HG03108 (cell line): ENCODE results near the gene SLC24A3.

Experiments used
- ATAC-seq: cut with Tn5 transposase; IDR thresholded peaks from one replicate; pipeline ENCODE4 v1.9.1; 2021; ENCODE audit warnings: moderate library complexity; ENCODE audit not compliant: unreplicated experiment

The SLC24A3 gene

GRCh38 chr20:19451231-19451922 is 238.9 kb downstream of the SLC24A3 start:
- ATAC-seq: no peak

- ATAC-seq: no peak
These were observed 239.5 kb downstream of the SLC24A3 start for GRCh38 chr20:19451923-19452295.

- ATAC-seq: no peak
These were observed 241.0 kb downstream of the SLC24A3 start for GRCh38 chr20:19453410-19453809.

- no peak for ATAC-seq
These were observed 241.4 kb downstream of the SLC24A3 start for GRCh38 chr20:19453862-19454261.

GRCh38 chr20:19456595-19457395 is 244.4 kb downstream of the SLC24A3 start:
- ATAC-seq: no peak

GRCh38 chr20:19457611-19458010 is 245.2 kb downstream of the SLC24A3 start:
- ATAC-seq: no peak

- no peak for ATAC-seq
These were observed 247.9 kb downstream of the SLC24A3 start for GRCh38 chr20:19460386-19460785.

GRCh38 chr20:19462491-19462890 is 250.0 kb downstream of the SLC24A3 start:
- ATAC-seq: no peak

GRCh38 chr20:19463597-19463996 is 251.2 kb downstream of the SLC24A3 start:
- no peak for ATAC-seq

- no peak for ATAC-seq
These were observed 253.1 kb downstream of the SLC24A3 start for GRCh38 chr20:19465536-19465935.

GRCh38 chr20:19466206-19466928 is 253.9 kb downstream of the SLC24A3 start:
- no peak for ATAC-seq

GRCh38 chr20:19473216-19473921 is 260.9 kb downstream of the SLC24A3 start:
- ATAC-seq: no peak

GRCh38 chr20:19473922-19474286 is 261.5 kb downstream of the SLC24A3 start:
- ATAC-seq: no peak

GRCh38 chr20:19478320-19478895 is 266.0 kb downstream of the SLC24A3 start:
- ATAC-seq: no peak

GRCh38 chr20:19482726-19483125 is 270.3 kb downstream of the SLC24A3 start:
- no peak for ATAC-seq

- no peak for ATAC-seq
These were observed 270.9 kb downstream of the SLC24A3 start for GRCh38 chr20:19483309-19483708.

- no peak for ATAC-seq
These were observed 274.0 kb downstream of the SLC24A3 start for GRCh38 chr20:19486446-19486845.

GRCh38 chr20:19487420-19487819 is 275.0 kb downstream of the SLC24A3 start:
- no peak for ATAC-seq

- ATAC-seq: no peak
These were observed 278.8 kb downstream of the SLC24A3 start for GRCh38 chr20:19491241-19491640.

- no peak for ATAC-seq
These were observed 279.7 kb downstream of the SLC24A3 start for GRCh38 chr20:19492116-19492515.
